Gastrocnemius medialis (tissue), 4 donors: ENCODE data around the gene PDE6A.

Experiments
- CTCF ChIP-seq, 5 experiments: fragments of 450-650 bp in 3 of 5; fragments of 200-600 bp in 2 of 5; sonication (generic) in 2 of 5; IDR thresholded peaks in 4 of 5; conservative IDR thresholded peaks in 1 of 5; 1 replicate in 4 of 5; 2 replicates in 1 of 5; pipeline ENCODE4 v1.5.1; 2016 to 2019; ENCODE audit warnings: antibody characterized with exemption in 5 of 5, mild to moderate bottlenecking in 3 of 5, moderate library complexity in 3 of 5
- POLR2A ChIP-seq, 2 donors: fragments of 450-650 bp; IDR thresholded peaks; one replicate each; pipeline ENCODE4 v1.6.1; 2017; ENCODE audit warnings: antibody characterized with exemption in 2 of 2, mild to moderate bottlenecking in 2 of 2, moderate library complexity in 2 of 2

GRCh38 chr5:149953436-149954121, 9.0 kb upstream of the PDE6A start:
- TF ChIP-seq POLR2A (IDR thresholded peaks at IDR 0.05) (no peak), CTCF (IDR thresholded peaks at IDR 0.05 in 4 of 5, conservative IDR thresholded peaks at IDR 0.05 in 1 of 5) (no peak)
